Measurements from ENCODE around the gene CD151. TPM values are rescaled to one million over a fixed set of nuclear protein-coding genes. Genes with fewer than 3 reads are reported as not detected.

The CD151 gene
- total and polyA plus RNA-seq, 9 donors = 133 to 178 (median 147) TPM

- DNase-seq = peak; percentile 88
- peaks cover 46% of the 10 kb centered on the region for H3K4me1 ChIP-seq (ENCODE audit: control insufficient read depth, insufficient read depth, low read length)
- H3K27me3 ChIP-seq (ENCODE audit: control insufficient read depth, insufficient read depth, low read length) = no peaks in the 10 kb centered on the region
- peak overlapping the region; percentile 75 for H3K4me3 ChIP-seq (ENCODE audit: low read length)
- 7% methylated on average over 13 of the region's 26 CpGs for WGBS (ENCODE audit: insufficient coverage)
- H3K27ac ChIP-seq (ENCODE audit: low read length) = peak overlapping the region; percentile 97
- H3K9me3 ChIP-seq (replicated peaks; ENCODE audit: control insufficient read depth, low read depth, low read length) = no peaks in the 10 kb centered on the region
- H3K36me3 ChIP-seq (ENCODE audit: control insufficient read depth, insufficient read depth, low read length) = peaks cover 44% of the 10 kb centered on the region
Observed at GRCh38 chr11:795634-796564, 36.9 kb upstream of the CD151 start.

GRCh38 chr11:796565-797295 lies 36.0 kb upstream of the CD151 start:
- DNase-seq = peak; percentile 40
- H3K27me3 ChIP-seq (ENCODE audit: control insufficient read depth, insufficient read depth, low read length) = no peaks in the 10 kb centered on the region
- H3K4me1 ChIP-seq (ENCODE audit: control insufficient read depth, insufficient read depth, low read length) = peaks cover 46% of the 10 kb centered on the region
- WGBS (ENCODE audit: insufficient coverage) = 24% methylated on average over 15 of the region's 18 CpGs
- no peaks in the 10 kb centered on the region for H3K9me3 ChIP-seq (replicated peaks; ENCODE audit: control insufficient read depth, low read depth, low read length)
- H3K27ac ChIP-seq (ENCODE audit: low read length) = peak overlapping the region; percentile 97
- H3K4me3 ChIP-seq (ENCODE audit: low read length) = peak overlapping the region; percentile 75
- H3K36me3 ChIP-seq (ENCODE audit: control insufficient read depth, insufficient read depth, low read length) = peaks cover 46% of the 10 kb centered on the region

- H3K4me1 ChIP-seq (ENCODE audit: control insufficient read depth, insufficient read depth, low read length) = peaks cover 48% of the 10 kb centered on the region
- H3K4me3 ChIP-seq (ENCODE audit: low read length) = peak overlapping the region; percentile 75
- no peaks in the 10 kb centered on the region for H3K9me3 ChIP-seq (replicated peaks; ENCODE audit: control insufficient read depth, low read depth, low read length)
- under 1% methylated on average over 51 of the region's 57 CpGs for WGBS (ENCODE audit: insufficient coverage)
- H3K27ac ChIP-seq (ENCODE audit: low read length) = peak overlapping the region; percentile 97
- H3K36me3 ChIP-seq (ENCODE audit: control insufficient read depth, insufficient read depth, low read length) = peaks cover 47% of the 10 kb centered on the region
- DNase-seq = peak; percentile 94
- H3K27me3 ChIP-seq (ENCODE audit: control insufficient read depth, insufficient read depth, low read length) = no peaks in the 10 kb centered on the region
Observed at GRCh38 chr11:797296-798092, 35.3 kb upstream of the CD151 start.

GRCh38 chr11:798093-798713 lies 34.5 kb upstream of the CD151 start, which contains the start of gene SLC25A22:
TSS of gene SLC25A22 (minus strand) at chr11:798281. CDS start at chr11:795006, 3,275 bp downstream.
- DNase-seq = peak; percentile 92
- H3K36me3 ChIP-seq (ENCODE audit: control insufficient read depth, insufficient read depth, low read length) = peaks cover 48% of the 10 kb centered on the region
- H3K9me3 ChIP-seq (replicated peaks; ENCODE audit: control insufficient read depth, low read depth, low read length) = no peaks in the 10 kb centered on the region
- H3K4me1 ChIP-seq (ENCODE audit: control insufficient read depth, insufficient read depth, low read length) = peaks cover 55% of the 10 kb centered on the region
- no peaks in the 10 kb centered on the region for H3K27me3 ChIP-seq (ENCODE audit: control insufficient read depth, insufficient read depth, low read length)
- WGBS (ENCODE audit: insufficient coverage) = 5% methylated on average over 69 of the region's 69 CpGs
- H3K27ac ChIP-seq (ENCODE audit: low read length) = peak within 1 kb of the TSS; percentile 97
- peak within 1 kb of the TSS; percentile 75 for H3K4me3 ChIP-seq (ENCODE audit: low read length)

- H3K4me3 ChIP-seq (ENCODE audit: low read length) = no peak overlapping the region
- no peak for DNase-seq
- 90% methylated on average over 29 of the region's 32 CpGs for WGBS (ENCODE audit: insufficient coverage)
- H3K27me3 ChIP-seq (ENCODE audit: control insufficient read depth, insufficient read depth, low read length) = no peaks in the 10 kb centered on the region
- H3K36me3 ChIP-seq (ENCODE audit: control insufficient read depth, insufficient read depth, low read length) = peaks cover 32% of the 10 kb centered on the region
- no peaks in the 10 kb centered on the region for H3K9me3 ChIP-seq (replicated peaks; ENCODE audit: control insufficient read depth, low read depth, low read length)
- H3K27ac ChIP-seq (ENCODE audit: low read length) = no peak overlapping the region
- H3K4me1 ChIP-seq (ENCODE audit: control insufficient read depth, insufficient read depth, low read length) = peaks cover 58% of the 10 kb centered on the region
Observed at GRCh38 chr11:799641-800316, 33.0 kb upstream of the CD151 start.

GRCh38 chr11:800473-800872 lies 32.3 kb upstream of the CD151 start:
- Histone ChIP-seq H3K9me3 (replicated peaks; ENCODE audit: control insufficient read depth, low read depth, low read length) (no peaks in the 10 kb centered on the region), H3K27ac (ENCODE audit: low read length) (no peak overlapping the region), H3K4me3 (ENCODE audit: low read length) (no peak overlapping the region), H3K4me1 (ENCODE audit: control insufficient read depth, insufficient read depth, low read length) (peaks cover 54% of the 10 kb centered on the region), H3K27me3 (ENCODE audit: control insufficient read depth, insufficient read depth, low read length) (no peaks in the 10 kb centered on the region), H3K36me3 (ENCODE audit: control insufficient read depth, insufficient read depth, low read length) (peaks cover 32% of the 10 kb centered on the region)
- WGBS (ENCODE audit: insufficient coverage) = 88% methylated on average over 29 of the region's 30 CpGs
- no peak for DNase-seq

- 84% methylated on average over 16 of the region's 20 CpGs for WGBS (ENCODE audit: insufficient coverage)
- Histone ChIP-seq H3K27ac (ENCODE audit: low read length) (no peak overlapping the region), H3K4me1 (ENCODE audit: control insufficient read depth, insufficient read depth, low read length) (peaks cover 53% of the 10 kb centered on the region), H3K9me3 (replicated peaks; ENCODE audit: control insufficient read depth, low read depth, low read length) (no peaks in the 10 kb centered on the region), H3K27me3 (ENCODE audit: control insufficient read depth, insufficient read depth, low read length) (no peaks in the 10 kb centered on the region), H3K36me3 (ENCODE audit: control insufficient read depth, insufficient read depth, low read length) (peaks cover 32% of the 10 kb centered on the region), H3K4me3 (ENCODE audit: low read length) (no peak overlapping the region)
- no peak for DNase-seq
Observed at GRCh38 chr11:801097-801780, 31.5 kb upstream of the CD151 start.

- H3K27ac ChIP-seq (ENCODE audit: low read length) = no peak overlapping the region
- peaks cover 32% of the 10 kb centered on the region for H3K36me3 ChIP-seq (ENCODE audit: control insufficient read depth, insufficient read depth, low read length)
- H3K9me3 ChIP-seq (replicated peaks; ENCODE audit: control insufficient read depth, low read depth, low read length) = no peaks in the 10 kb centered on the region
- H3K4me1 ChIP-seq (ENCODE audit: control insufficient read depth, insufficient read depth, low read length) = peaks cover 44% of the 10 kb centered on the region
- DNase-seq = no peak
- WGBS (ENCODE audit: insufficient coverage) = 93% methylated on average over 19 of the region's 21 CpGs
- H3K27me3 ChIP-seq (ENCODE audit: control insufficient read depth, insufficient read depth, low read length) = no peaks in the 10 kb centered on the region
- H3K4me3 ChIP-seq (ENCODE audit: low read length) = no peak overlapping the region
Observed at GRCh38 chr11:802018-802617, 30.6 kb upstream of the CD151 start.
